DND-41 (cell line): ENCODE measurements around the gene NRN1.

Experiments used
- ATAC-seq: fragments of 200-7000 bp; cut with Tn5 transposase; 3 replicates; pipeline ENCODE4 v1.9.1; 2021; ENCODE audit warnings: low read depth; ENCODE audit not compliant: insufficient read depth
- DNase-seq: peaks from one replicate; pipeline ENCODE4 v3.0.0-alpha.2; 2020
- H2AFZ ChIP-seq: 2 replicates; pipeline ENCODE4 v1.6.0; 2012; ENCODE audit warnings: low read depth, low read length
- H3K27ac ChIP-seq: 2 replicates; pipeline ENCODE4 v1.5.1; 2012; ENCODE audit warnings: low read length, inconsistent platforms
- H3K27me3 ChIP-seq: fragments of 200-600 bp; sonication (generic); 2 replicates; pipeline ENCODE4 v1.6.0; 2012; ENCODE audit warnings: low read length, mild to moderate bottlenecking, inconsistent platforms; ENCODE audit not compliant: insufficient read depth, poor library complexity
- H3K36me3 ChIP-seq: 2 replicates; pipeline ENCODE4 v1.5.1; 2012; ENCODE audit warnings: low read length, inconsistent platforms; ENCODE audit not compliant: insufficient read depth
- H3K4me1 ChIP-seq: 2 replicates; pipeline ENCODE4 v1.5.1; 2012; ENCODE audit warnings: mild to moderate bottlenecking, low read length; ENCODE audit not compliant: insufficient read depth
- H3K4me2 ChIP-seq: 2 replicates; pipeline ENCODE4 v1.6.0; 2012; ENCODE audit warnings: mild to moderate bottlenecking, moderate library complexity, low read length, inconsistent platforms; ENCODE audit not compliant: insufficient read depth
- H3K4me3 ChIP-seq, 2 experiments: fragments of 200-600 bp in 1 of 2; shearing (Covaris generic) in 1 of 2; 2 replicates each; pipeline ENCODE4 v1.5.1; 2012 to 2016; ENCODE audit warnings: inconsistent platforms in 2 of 2, low read length in 2 of 2, mild to moderate bottlenecking in 2 of 2, low read depth in 1 of 2, moderate library complexity in 1 of 2
- H3K79me2 ChIP-seq: 2 replicates; pipeline ENCODE4 v1.6.0; 2012; ENCODE audit warnings: low read length, inconsistent platforms; ENCODE audit not compliant: insufficient read depth
- H3K9ac ChIP-seq: 2 replicates; pipeline ENCODE4 v1.6.0; 2012; ENCODE audit warnings: low read depth, mild to moderate bottlenecking, inconsistent platforms, low read length, moderate library complexity
- H3K9me3 ChIP-seq: 2 replicates; pipeline ENCODE4 v1.5.1; 2012; ENCODE audit warnings: low read length, moderate library complexity, mild to moderate bottlenecking, inconsistent platforms; ENCODE audit not compliant: insufficient read depth, severe bottlenecking
- H4K20me1 ChIP-seq: 2 replicates; pipeline ENCODE4 v1.6.0; 2012; ENCODE audit warnings: low read length; ENCODE audit not compliant: insufficient read depth
- EZH2 ChIP-seq: IDR thresholded peaks from 3 replicates; pipeline ENCODE4 v1.6.1; 2012; ENCODE audit warnings: borderline replicate concordance, low read depth, mild to moderate bottlenecking, moderate library complexity, low read length, inconsistent platforms; ENCODE audit not compliant: severe bottlenecking
- TF ChIP-seq, protein P1 (sequence below): IDR thresholded peaks from 2 replicates; pipeline ENCODE4 v1.5.1; 2012; ENCODE audit warnings: borderline replicate concordance, low read length, moderate library complexity, mild to moderate bottlenecking; ENCODE audit not compliant: poor library complexity, severe bottlenecking; ENCODE audit errors: extremely low read depth

Gene NRN1

DNA sequence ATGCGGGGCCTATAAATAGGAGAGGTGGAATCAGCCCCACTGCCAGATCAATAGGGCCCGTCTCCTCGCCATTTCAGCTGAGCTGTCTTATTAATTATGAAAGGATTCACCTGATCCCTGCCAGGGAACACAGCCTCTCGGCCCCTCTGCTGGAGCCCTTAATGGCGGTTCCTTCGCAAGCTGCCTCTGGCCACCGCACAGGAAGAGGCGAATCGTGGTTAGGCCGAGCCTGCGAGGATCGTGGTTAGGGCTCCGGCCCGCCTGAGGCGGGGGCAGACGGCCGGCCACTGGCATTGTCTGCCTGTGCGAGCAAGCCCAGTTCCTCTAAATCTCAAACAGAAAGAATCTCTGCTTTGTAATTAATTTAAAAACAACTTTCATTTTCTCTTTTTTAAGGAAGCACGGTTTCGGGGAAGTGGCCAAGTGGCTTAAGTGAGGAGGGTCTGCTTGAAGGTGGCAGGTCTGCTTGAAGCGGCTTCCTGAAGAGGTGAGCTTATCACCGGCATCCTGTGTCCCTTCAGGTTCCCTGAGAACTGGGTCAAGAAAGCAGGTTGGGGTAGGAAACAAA, 9.2 kb downstream of the NRN1 start:
- H3K9me3 ChIP-seq, result no peaks in the 10 kb centered on the region
- peaks cover 15% of the 10 kb centered on the region for H3K4me1 ChIP-seq
- no peaks in the 10 kb centered on the region for H3K36me3 ChIP-seq
- H3K27ac ChIP-seq, result no peak overlapping the region
- peak overlapping the region; percentile 78 for H3K4me2 ChIP-seq
- TF ChIP-seq, protein P1, sequence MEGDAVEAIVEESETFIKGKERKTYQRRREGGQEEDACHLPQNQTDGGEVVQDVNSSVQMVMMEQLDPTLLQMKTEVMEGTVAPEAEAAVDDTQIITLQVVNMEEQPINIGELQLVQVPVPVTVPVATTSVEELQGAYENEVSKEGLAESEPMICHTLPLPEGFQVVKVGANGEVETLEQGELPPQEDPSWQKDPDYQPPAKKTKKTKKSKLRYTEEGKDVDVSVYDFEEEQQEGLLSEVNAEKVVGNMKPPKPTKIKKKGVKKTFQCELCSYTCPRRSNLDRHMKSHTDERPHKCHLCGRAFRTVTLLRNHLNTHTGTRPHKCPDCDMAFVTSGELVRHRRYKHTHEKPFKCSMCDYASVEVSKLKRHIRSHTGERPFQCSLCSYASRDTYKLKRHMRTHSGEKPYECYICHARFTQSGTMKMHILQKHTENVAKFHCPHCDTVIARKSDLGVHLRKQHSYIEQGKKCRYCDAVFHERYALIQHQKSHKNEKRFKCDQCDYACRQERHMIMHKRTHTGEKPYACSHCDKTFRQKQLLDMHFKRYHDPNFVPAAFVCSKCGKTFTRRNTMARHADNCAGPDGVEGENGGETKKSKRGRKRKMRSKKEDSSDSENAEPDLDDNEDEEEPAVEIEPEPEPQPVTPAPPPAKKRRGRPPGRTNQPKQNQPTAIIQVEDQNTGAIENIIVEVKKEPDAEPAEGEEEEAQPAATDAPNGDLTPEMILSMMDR, result no peak
- no peak for TF ChIP-seq EZH2
- peak overlapping the region; percentile 42 for H3K9ac ChIP-seq
- H3K4me3 ChIP-seq, result peak overlapping the region; percentile 30 to 61; a peak in 2 of 4 replicates
- peaks cover 6% of the 10 kb centered on the region for H3K27me3 ChIP-seq
- peak overlapping the region; percentile 47 for H2AFZ ChIP-seq
- H4K20me1 ChIP-seq, result no peaks in the 10 kb centered on the region
- no peak for DNase-seq
- peak; percentile 47 for ATAC-seq
- no peaks in the 10 kb centered on the region for H3K79me2 ChIP-seq

DNA sequence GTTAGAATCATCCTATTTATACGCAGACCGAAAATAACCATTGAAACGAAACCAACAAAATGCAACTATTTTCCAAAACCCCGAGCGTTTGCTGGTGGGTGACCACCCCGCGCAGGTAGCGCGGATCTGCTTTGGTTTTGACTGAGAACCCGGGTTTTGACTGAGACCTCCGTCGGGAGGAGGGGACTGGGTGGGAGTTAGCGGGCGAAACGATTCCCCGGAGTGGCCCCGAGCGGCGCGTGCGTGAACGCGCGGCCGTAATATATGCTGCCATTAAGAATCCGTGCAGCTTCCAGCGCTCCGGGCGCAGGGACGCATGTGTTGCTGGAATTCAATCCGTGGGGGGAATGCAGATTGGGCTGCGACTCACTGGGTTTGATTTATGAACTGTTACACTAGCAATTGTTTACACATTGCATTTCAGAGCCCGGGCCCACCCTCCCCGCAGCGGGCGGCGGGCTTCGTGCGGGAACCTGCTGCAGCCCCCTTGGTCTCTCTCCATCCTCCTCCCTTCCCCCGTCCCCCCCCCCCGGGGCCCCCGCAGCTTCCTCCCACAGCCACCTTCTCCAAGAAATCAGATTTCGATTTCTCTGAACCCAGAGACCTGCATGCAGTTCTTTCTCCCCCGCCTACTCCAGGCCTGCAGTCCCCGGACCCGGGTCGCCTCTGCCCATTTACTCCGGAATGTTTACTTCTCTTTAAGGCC, 9.9 kb downstream of the NRN1 start:
- TF ChIP-seq, protein P1, result no peak
- TF ChIP-seq EZH2, result peak; percentile 43
- peak; percentile 47 for DNase-seq
- Histone ChIP-seq H3K4me1 (peaks cover 15% of the 10 kb centered on the region), H4K20me1 (no peaks in the 10 kb centered on the region), H3K4me2 (peak overlapping the region; percentile 78), H3K9ac (peak overlapping the region; percentile 42), H3K79me2 (no peaks in the 10 kb centered on the region), H3K27ac (no peak overlapping the region), H3K4me3 (peak overlapping the region; percentile 30 to 61; a peak in 3 of 4 replicates), H3K9me3 (no peaks in the 10 kb centered on the region), H3K36me3 (no peaks in the 10 kb centered on the region), H2AFZ (peak overlapping the region; percentile 69), H3K27me3 (peaks cover 6% of the 10 kb centered on the region)
- peak; percentile 75 for ATAC-seq

DNA sequence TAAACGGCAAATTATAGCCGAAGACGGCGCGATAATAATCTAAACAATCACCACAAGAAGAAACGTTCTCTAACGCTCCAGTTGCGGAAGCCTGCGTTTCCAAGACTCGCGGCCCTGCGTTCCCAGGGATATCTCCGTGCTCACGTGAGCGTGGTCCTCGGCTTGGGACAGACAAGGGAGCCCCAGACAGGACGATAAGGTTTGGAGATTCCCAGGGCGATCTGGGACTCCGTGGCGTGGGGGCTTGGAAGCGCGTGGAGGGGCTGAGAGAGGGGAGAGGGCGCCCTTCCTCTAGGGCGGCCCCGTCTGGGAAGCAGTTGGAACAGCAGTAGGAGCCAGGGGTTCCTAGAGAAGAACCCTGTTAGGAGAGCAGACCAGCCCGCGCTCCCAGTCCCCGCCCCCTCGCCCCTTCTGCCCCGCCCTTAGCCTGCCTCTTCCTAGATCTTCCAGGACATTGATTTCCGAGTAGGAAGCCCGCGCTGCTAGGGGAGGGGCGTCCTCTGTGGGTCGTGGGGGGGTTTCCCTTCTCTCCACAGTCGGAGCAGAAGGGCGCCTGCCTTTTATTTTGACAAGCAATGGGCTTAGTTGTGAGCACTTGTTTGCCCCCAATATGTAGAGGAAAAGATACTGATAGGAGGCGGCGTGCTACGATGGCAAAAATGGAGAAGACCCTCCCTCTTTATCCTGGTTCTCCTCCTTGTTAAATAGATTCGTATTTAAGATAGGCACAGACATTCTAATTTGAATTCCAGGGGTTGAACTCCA, 10.6 kb downstream of the NRN1 start:
- Histone ChIP-seq H3K4me1 (peaks cover 15% of the 10 kb centered on the region), H3K27ac (no peak overlapping the region), H3K4me3 (peak overlapping the region; percentile 30 to 61; a peak in 3 of 4 replicates), H4K20me1 (no peaks in the 10 kb centered on the region), H3K4me2 (peak overlapping the region; percentile 78), H3K79me2 (no peaks in the 10 kb centered on the region), H3K9ac (peak overlapping the region; percentile 42), H3K36me3 (no peaks in the 10 kb centered on the region), H3K27me3 (peaks cover 6% of the 10 kb centered on the region), H3K9me3 (no peaks in the 10 kb centered on the region), H2AFZ (peak overlapping the region; percentile 69; the same call in 1 of the 2 replicates)
- peak; percentile 41 for ATAC-seq
- TF ChIP-seq EZH2, result no peak
- TF ChIP-seq, protein P1, result no peak
- DNase-seq, result peak; percentile 41
